GM12878 (cell line): Measurements from ENCODE around the gene DTX4. TPM values are rescaled to one million over a fixed set of nuclear protein-coding genes. Genes with fewer than 3 reads are reported as not detected.

Experiments
- BRCA1 ChIP-seq: IDR thresholded peaks from 2 replicates; pipeline ENCODE4 v1.6.1; 2011; ENCODE audit warnings: low read depth, low read length, improper control_type of control experiment
- CHD1 ChIP-seq: IDR thresholded peaks from 2 replicates; pipeline ENCODE4 v1.6.1; 2012; ENCODE audit warnings: low read depth, low read length, improper control_type of control experiment
- ESRRA ChIP-seq: IDR thresholded peaks from 2 replicates; pipeline ENCODE4 v1.6.1; 2012; ENCODE audit warnings: mild to moderate bottlenecking, low read length, improper control_type of control experiment
- HDAC2 ChIP-seq: fragments of 200-600 bp; sonication (generic); IDR thresholded peaks from 2 replicates; pipeline ENCODE4 v1.6.1; 2017
- HDGF ChIP-seq: fragments of 450-650 bp; IDR thresholded peaks from 2 replicates; pipeline ENCODE4 v1.6.1; 2016; ENCODE audit warnings: antibody characterized with exemption
- IKZF2 ChIP-seq, 2 experiments: fragments of 450-650 bp; IDR thresholded peaks; 2 replicates each; pipeline ENCODE4 v1.6.1; 2017; ENCODE audit warnings: mild to moderate bottlenecking in 2 of 2, moderate library complexity in 2 of 2
- JUNB ChIP-seq: IDR thresholded peaks from 2 replicates; pipeline ENCODE4 v1.6.1; 2016; ENCODE audit warnings: antibody characterized with exemption, mild to moderate bottlenecking
- MEF2B ChIP-seq: fragments of 450-650 bp; IDR thresholded peaks from 2 replicates; pipeline ENCODE4 v1.6.1; 2018; ENCODE audit warnings: mild to moderate bottlenecking, moderate library complexity; ENCODE audit not compliant: partially characterized antibody, poor library complexity, severe bottlenecking
- RBBP5 ChIP-seq: fragments of 200-600 bp; sonication (generic); conservative IDR thresholded peaks from 2 replicates; pipeline ENCODE4 v1.6.1; 2016
- SMAD5 ChIP-seq: IDR thresholded peaks from 2 replicates; pipeline ENCODE4 v1.6.1; 2016; ENCODE audit warnings: antibody characterized with exemption, low read depth
- SRF ChIP-seq, 2 experiments: IDR thresholded peaks; 2 replicates each; pipeline ENCODE4 v1.6.1; 2011; ENCODE audit warnings: low read depth in 2 of 2, low read length in 2 of 2, mild to moderate bottlenecking in 1 of 2, moderate library complexity in 1 of 2
- SUPT20H ChIP-seq: IDR thresholded peaks from 2 replicates; pipeline ENCODE4 v1.6.1; 2011; ENCODE audit warnings: low read depth, mild to moderate bottlenecking, low read length, moderate library complexity, borderline replicate concordance; ENCODE audit not compliant: control insufficient read depth
- ZNF384 ChIP-seq: IDR thresholded peaks from 2 replicates; pipeline ENCODE4 v1.6.1; 2012; ENCODE audit warnings: low read depth, mild to moderate bottlenecking, low read length, improper control_type of control experiment, borderline replicate concordance
- ZNF622 ChIP-seq: fragments of 450-650 bp; IDR thresholded peaks from 2 replicates; pipeline ENCODE4 v1.6.1; 2017; ENCODE audit warnings: mild to moderate bottlenecking, inconsistent platforms
- polyA plus RNA-seq, 11 experiments: library from polyadenylated mRNA; depleted of rRNA in 4 of 11; unstranded in 6 of 11; stranded (reverse) in 5 of 11; fragments of >200 nt; fragmentation: Nextera tagmentation in 4 of 11; fragmentation: Illumina TruSeq in 1 of 11; extraction: Ambion mirVana in 4 of 11; extraction: Trizol in 1 of 11; gene quantifications; 1 replicate in 1 of 11; 2 replicates in 10 of 11; pipeline versions ENCODE4 v1.2.1 to v1.2.3, GENCODE V29; 2011 to 2016; ENCODE audit warnings: inconsistent platforms in 2 of 11, missing spikeins in 2 of 11, low read depth in 1 of 11
- total RNA-seq, 4 experiments: library from RNA; depleted of rRNA in 3 of 4; stranded (reverse); fragments of >200 nt in 3 of 4; fragmentation: Illumina TruSeq in 1 of 4; extraction: Trizol in 1 of 4; gene quantifications; 2 replicates each; pipeline versions ENCODE4 v1.2.1 to v1.2.3, GENCODE V29; 2013 to 2021
- TF ChIP-seq, protein P1 (sequence below): fragments of 450-650 bp; IDR thresholded peaks from 2 replicates; pipeline ENCODE4 v1.6.1; 2017; ENCODE audit warnings: antibody characterized with exemption, mild to moderate bottlenecking, moderate library complexity
- TF ChIP-seq, protein P2 (sequence below): IDR thresholded peaks from 2 replicates; pipeline ENCODE4 v1.6.1; 2012; ENCODE audit warnings: low read depth, low read length, improper control_type of control experiment
- TF ChIP-seq, protein P3 (sequence below): IDR thresholded peaks from 2 replicates; pipeline ENCODE4 v1.6.1; 2012; ENCODE audit warnings: mild to moderate bottlenecking, low read depth, low read length

The DTX4 gene
- total and polyA plus RNA-seq, 10 of the 15 experiments (the other 5 are each of a cell fraction or from before 2014, with no cell fraction given) = 3.8 to 25.8 (median 10.5) TPM

DNA sequence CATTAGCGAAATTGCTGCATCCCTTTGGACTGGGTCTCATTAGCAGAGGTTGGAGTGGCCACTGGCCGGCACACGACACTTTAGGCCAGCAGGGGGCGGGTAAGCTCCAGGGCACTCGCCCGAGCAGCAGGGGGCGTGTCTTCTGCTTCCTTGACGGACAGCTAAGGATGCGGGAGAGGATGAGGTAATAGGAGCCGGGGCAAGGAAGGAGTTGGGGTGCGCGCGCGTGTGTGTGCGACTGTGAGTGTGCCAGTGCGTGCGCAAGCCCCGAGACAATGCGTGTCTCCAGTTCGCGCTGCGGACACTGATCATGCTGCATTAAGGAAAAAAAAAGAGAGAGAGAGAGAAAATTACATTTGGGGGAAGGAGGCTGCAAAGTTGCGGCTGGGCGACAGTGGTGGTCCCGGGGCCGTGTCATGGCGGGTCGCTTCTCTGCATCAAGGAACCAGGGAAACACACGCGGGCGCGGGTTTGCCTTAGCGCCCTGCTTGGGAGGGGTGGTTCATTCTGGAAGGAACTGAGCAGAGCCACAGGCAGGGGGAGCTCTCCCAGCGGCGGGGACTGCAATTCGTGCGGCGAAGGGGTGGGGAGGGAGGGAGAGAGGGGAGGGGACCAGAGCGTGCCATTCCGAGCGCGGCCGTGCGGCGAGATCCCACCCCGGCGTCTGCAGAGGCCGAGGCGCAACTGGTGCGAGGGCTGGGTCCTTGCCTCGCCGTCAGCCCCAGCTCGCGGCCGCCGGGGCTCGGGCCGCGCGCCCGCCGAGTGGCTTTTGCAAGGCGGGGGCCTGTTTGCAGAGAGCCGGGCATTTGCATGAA, at the start of gene DTX4 (continued):
- TF ChIP-seq, protein P1, sequence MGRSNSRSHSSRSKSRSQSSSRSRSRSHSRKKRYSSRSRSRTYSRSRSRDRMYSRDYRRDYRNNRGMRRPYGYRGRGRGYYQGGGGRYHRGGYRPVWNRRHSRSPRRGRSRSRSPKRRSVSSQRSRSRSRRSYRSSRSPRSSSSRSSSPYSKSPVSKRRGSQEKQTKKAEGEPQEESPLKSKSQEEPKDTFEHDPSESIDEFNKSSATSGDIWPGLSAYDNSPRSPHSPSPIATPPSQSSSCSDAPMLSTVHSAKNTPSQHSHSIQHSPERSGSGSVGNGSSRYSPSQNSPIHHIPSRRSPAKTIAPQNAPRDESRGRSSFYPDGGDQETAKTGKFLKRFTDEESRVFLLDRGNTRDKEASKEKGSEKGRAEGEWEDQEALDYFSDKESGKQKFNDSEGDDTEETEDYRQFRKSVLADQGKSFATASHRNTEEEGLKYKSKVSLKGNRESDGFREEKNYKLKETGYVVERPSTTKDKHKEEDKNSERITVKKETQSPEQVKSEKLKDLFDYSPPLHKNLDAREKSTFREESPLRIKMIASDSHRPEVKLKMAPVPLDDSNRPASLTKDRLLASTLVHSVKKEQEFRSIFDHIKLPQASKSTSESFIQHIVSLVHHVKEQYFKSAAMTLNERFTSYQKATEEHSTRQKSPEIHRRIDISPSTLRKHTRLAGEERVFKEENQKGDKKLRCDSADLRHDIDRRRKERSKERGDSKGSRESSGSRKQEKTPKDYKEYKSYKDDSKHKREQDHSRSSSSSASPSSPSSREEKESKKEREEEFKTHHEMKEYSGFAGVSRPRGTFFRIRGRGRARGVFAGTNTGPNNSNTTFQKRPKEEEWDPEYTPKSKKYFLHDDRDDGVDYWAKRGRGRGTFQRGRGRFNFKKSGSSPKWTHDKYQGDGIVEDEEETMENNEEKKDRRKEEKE = no peak
- TF ChIP-seq IKZF2 (IDR thresholded peaks at IDR 0.05) (peak; percentile 35 to 57; a peak in 1 of 4 replicates), MEF2B (peak; percentile 20), SRF (IDR thresholded peaks at IDR 0.05; ENCODE audit: low read depth in 2 of 2, low read length in 2 of 2) (no peak), ZNF384 (no peak), HDAC2 (no peak), SMAD5 (0 out of 2 replicates have a peak, but pooled peaks have one; percentile 20), ZNF622 (no peak), ESRRA (no peak), RBBP5 (no peak), JUNB (peak; percentile 34; the same call in 1 of the 2 replicates), CHD1 (no peak), HDGF (peak; percentile 99), BRCA1 (no peak), SUPT20H (no peak)
- TF ChIP-seq, protein P2, sequence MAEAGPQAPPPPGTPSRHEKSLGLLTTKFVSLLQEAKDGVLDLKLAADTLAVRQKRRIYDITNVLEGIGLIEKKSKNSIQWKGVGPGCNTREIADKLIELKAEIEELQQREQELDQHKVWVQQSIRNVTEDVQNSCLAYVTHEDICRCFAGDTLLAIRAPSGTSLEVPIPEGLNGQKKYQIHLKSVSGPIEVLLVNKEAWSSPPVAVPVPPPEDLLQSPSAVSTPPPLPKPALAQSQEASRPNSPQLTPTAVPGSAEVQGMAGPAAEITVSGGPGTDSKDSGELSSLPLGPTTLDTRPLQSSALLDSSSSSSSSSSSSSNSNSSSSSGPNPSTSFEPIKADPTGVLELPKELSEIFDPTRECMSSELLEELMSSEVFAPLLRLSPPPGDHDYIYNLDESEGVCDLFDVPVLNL = no peak
- TF ChIP-seq, protein P3, sequence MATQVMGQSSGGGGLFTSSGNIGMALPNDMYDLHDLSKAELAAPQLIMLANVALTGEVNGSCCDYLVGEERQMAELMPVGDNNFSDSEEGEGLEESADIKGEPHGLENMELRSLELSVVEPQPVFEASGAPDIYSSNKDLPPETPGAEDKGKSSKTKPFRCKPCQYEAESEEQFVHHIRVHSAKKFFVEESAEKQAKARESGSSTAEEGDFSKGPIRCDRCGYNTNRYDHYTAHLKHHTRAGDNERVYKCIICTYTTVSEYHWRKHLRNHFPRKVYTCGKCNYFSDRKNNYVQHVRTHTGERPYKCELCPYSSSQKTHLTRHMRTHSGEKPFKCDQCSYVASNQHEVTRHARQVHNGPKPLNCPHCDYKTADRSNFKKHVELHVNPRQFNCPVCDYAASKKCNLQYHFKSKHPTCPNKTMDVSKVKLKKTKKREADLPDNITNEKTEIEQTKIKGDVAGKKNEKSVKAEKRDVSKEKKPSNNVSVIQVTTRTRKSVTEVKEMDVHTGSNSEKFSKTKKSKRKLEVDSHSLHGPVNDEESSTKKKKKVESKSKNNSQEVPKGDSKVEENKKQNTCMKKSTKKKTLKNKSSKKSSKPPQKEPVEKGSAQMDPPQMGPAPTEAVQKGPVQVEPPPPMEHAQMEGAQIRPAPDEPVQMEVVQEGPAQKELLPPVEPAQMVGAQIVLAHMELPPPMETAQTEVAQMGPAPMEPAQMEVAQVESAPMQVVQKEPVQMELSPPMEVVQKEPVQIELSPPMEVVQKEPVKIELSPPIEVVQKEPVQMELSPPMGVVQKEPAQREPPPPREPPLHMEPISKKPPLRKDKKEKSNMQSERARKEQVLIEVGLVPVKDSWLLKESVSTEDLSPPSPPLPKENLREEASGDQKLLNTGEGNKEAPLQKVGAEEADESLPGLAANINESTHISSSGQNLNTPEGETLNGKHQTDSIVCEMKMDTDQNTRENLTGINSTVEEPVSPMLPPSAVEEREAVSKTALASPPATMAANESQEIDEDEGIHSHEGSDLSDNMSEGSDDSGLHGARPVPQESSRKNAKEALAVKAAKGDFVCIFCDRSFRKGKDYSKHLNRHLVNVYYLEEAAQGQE = no peak
